Measurements from ENCODE around the gene CDH11. TPM values are rescaled to one million over a fixed set of nuclear protein-coding genes. Genes with fewer than 3 reads are reported as not detected.
A peak's percentile ranks its signal among the peaks of the same experiment; 100 is the strongest.

Gene CDH11
- total RNA-seq, 2 experiments from 2014 or later = not detected

- Histone ChIP-seq H3K9me3 (ENCODE audit: low read length) (no peaks in the 10 kb centered on the region), H3K36me3 (ENCODE audit: insufficient read depth, low read length) (no peaks in the 10 kb centered on the region), H3K9me2 (ENCODE audit: insufficient read depth, low read length) (no peaks in the 10 kb centered on the region), H3K4me3 (ENCODE audit: low read depth, low read length, poor library complexity, severe bottlenecking) (no peak overlapping the region), H2AFZ (ENCODE audit: low read length) (0 out of 2 replicates have a peak overlapping the region, but pooled peaks have one; percentile 6), H3K4me1 (ENCODE audit: insufficient read depth, low read length, poor library complexity, severe bottlenecking) (peaks cover 9% of the 10 kb centered on the region), H3K79me2 (ENCODE audit: insufficient read depth, low read depth, low read length) (no peaks in the 10 kb centered on the region), H4K20me1 (ENCODE audit: insufficient read depth, low read length) (no peaks in the 10 kb centered on the region), H3K27ac (ENCODE audit: low read depth, low read length, poor library complexity, severe bottlenecking) (no peak overlapping the region), H3K4me2 (ENCODE audit: low read length) (no peak overlapping the region)
- TF ChIP-seq CTCF (conservative IDR thresholded peaks at IDR 0.05; ENCODE audit: low read length) (no peak), EZH2phosphoT487 (IDR thresholded peaks at IDR 0.05; ENCODE audit: borderline replicate concordance, low read depth, low read length) (no peak)
- no TSS peak for BruUV-seq (replicated peaks)
- POLR2A ChIA-PET = no interaction called here
- intact Hi-C loops (cut with micrococcal nuclease; ENCODE audit: unreplicated experiment) = loop anchor here (2.0 kb wide), 1 partner anchor 1759 kb away; no protein-coding TSS in a partner anchor
- CTCF ChIA-PET (ENCODE audit: unreplicated experiment) = no interaction called here
- no peak for DNase-seq (ENCODE audit: low spot score)
These were observed 2.4 kb downstream of the CDH11 start for GRCh38 chr16:65119435-65119834.

GRCh38 chr16:65118871-65119270 is 3.0 kb downstream of the CDH11 start:
- no TSS peak for BruUV-seq (replicated peaks)
- POLR2A ChIA-PET = no interaction called here
- CTCF ChIA-PET (ENCODE audit: unreplicated experiment) = no interaction called here
- H3K4me2 ChIP-seq (ENCODE audit: low read length) = no peak overlapping the region
- H2AFZ ChIP-seq (ENCODE audit: low read length) = peak overlapping the region; percentile 6
- peaks cover 9% of the 10 kb centered on the region for H3K4me1 ChIP-seq (ENCODE audit: insufficient read depth, low read length, poor library complexity, severe bottlenecking)
- intact Hi-C loops (cut with micrococcal nuclease; ENCODE audit: unreplicated experiment) = loop anchor here (1.0 to 2.0 kb wide), 2 partner anchors 1658 to 1758 kb away; no protein-coding TSS in a partner anchor
- no peak overlapping the region for H3K4me3 ChIP-seq (ENCODE audit: low read depth, low read length, poor library complexity, severe bottlenecking)
- H3K9me2 ChIP-seq (ENCODE audit: insufficient read depth, low read length) = no peaks in the 10 kb centered on the region
- no peak for TF ChIP-seq EZH2phosphoT487 (IDR thresholded peaks at IDR 0.05; ENCODE audit: borderline replicate concordance, low read depth, low read length)
- no peak for TF ChIP-seq CTCF (conservative IDR thresholded peaks at IDR 0.05; ENCODE audit: low read length)
- no peaks in the 10 kb centered on the region for H3K9me3 ChIP-seq (ENCODE audit: low read length)
- H4K20me1 ChIP-seq (ENCODE audit: insufficient read depth, low read length) = no peaks in the 10 kb centered on the region
- no peaks in the 10 kb centered on the region for H3K79me2 ChIP-seq (ENCODE audit: insufficient read depth, low read depth, low read length)
- H3K36me3 ChIP-seq (ENCODE audit: insufficient read depth, low read length) = no peaks in the 10 kb centered on the region
- no peak for DNase-seq (ENCODE audit: low spot score)
- no peak overlapping the region for H3K27ac ChIP-seq (ENCODE audit: low read depth, low read length, poor library complexity, severe bottlenecking)

GRCh38 chr16:65117811-65118448 is 3.9 kb downstream of the CDH11 start:
- intact Hi-C loops (cut with micrococcal nuclease; ENCODE audit: unreplicated experiment) = loop anchor here (1.0 to 2.0 kb wide), 2 partner anchors 1657 to 1757 kb away; no protein-coding TSS in a partner anchor
- peaks cover 9% of the 10 kb centered on the region for H3K4me1 ChIP-seq (ENCODE audit: insufficient read depth, low read length, poor library complexity, severe bottlenecking)
- peak overlapping the region; percentile 67 for H2AFZ ChIP-seq (ENCODE audit: low read length)
- no peaks in the 10 kb centered on the region for H3K79me2 ChIP-seq (ENCODE audit: insufficient read depth, low read depth, low read length)
- DNase-seq (ENCODE audit: low spot score) = peak; percentile 75
- no peak overlapping the region for H3K27ac ChIP-seq (ENCODE audit: low read depth, low read length, poor library complexity, severe bottlenecking)
- peak; percentile 95 for TF ChIP-seq CTCF (conservative IDR thresholded peaks at IDR 0.05; ENCODE audit: low read length)
- no peak for TF ChIP-seq EZH2phosphoT487 (IDR thresholded peaks at IDR 0.05; ENCODE audit: borderline replicate concordance, low read depth, low read length)
- no peaks in the 10 kb centered on the region for H3K36me3 ChIP-seq (ENCODE audit: insufficient read depth, low read length)
- H3K4me2 ChIP-seq (ENCODE audit: low read length) = peak overlapping the region; percentile 36
- H4K20me1 ChIP-seq (ENCODE audit: insufficient read depth, low read length) = no peaks in the 10 kb centered on the region
- ChIA-PET POLR2A (no interaction called here), CTCF (ENCODE audit: unreplicated experiment) (no interaction called here)
- no peaks in the 10 kb centered on the region for H3K9me2 ChIP-seq (ENCODE audit: insufficient read depth, low read length)
- H3K4me3 ChIP-seq (ENCODE audit: low read depth, low read length, poor library complexity, severe bottlenecking) = no peak overlapping the region
- BruUV-seq (replicated peaks) = no TSS peak
- no peaks in the 10 kb centered on the region for H3K9me3 ChIP-seq (ENCODE audit: low read length)

Data from OCI-LY7 (cell line).